WERI-Rb-1 (cell line): ENCODE measurements around the gene KCNJ16.

Source experiments
- DNase-seq: peaks from one replicate; pipeline ENCODE4 v3.0.0-alpha.2; 2020
- H3K27ac ChIP-seq: fragments of 250-450 bp; sonication (Bioruptor Pico); 2 replicates; pipeline ENCODE4 v1.5.1; 2020; ENCODE audit warnings: mild to moderate bottlenecking, moderate library complexity
- H3K27me3 ChIP-seq: fragments of 250-450 bp; sonication (Bioruptor Pico); 2 replicates; pipeline ENCODE4 v1.5.1; 2021; ENCODE audit warnings: mild to moderate bottlenecking, low read depth, moderate library complexity; ENCODE audit not compliant: insufficient read depth, severe bottlenecking
- H3K36me3 ChIP-seq: fragments of 250-450 bp; sonication (Bioruptor Pico); 2 replicates; pipeline ENCODE4 v1.5.1; 2020; ENCODE audit warnings: mild to moderate bottlenecking, moderate library complexity
- H3K4me3 ChIP-seq: 2 replicates; pipeline ENCODE4 v1.5.1; 2011; ENCODE audit warnings: low read depth, mild to moderate bottlenecking, control low read depth, low read length
- H3K9me3 ChIP-seq: fragments of 250-450 bp; sonication (Bioruptor Pico); 2 replicates; pipeline ENCODE4 v1.5.1; 2021; ENCODE audit warnings: mild to moderate bottlenecking, moderate library complexity; ENCODE audit not compliant: severe bottlenecking
- CTCF ChIP-seq: IDR thresholded peaks from 2 replicates; pipeline ENCODE4 v1.5.1; 2011; ENCODE audit warnings: low read depth, mild to moderate bottlenecking, control low read depth, inconsistent platforms, low read length

Gene KCNJ16

GRCh38 chr17:70144260-70144846, 69.3 kb downstream of the KCNJ16 start:
- H3K27ac ChIP-seq: no peak overlapping the region
- no peak for DNase-seq
- peak; percentile 33; the same call in 1 of the 2 replicates for TF ChIP-seq CTCF
- H3K36me3 ChIP-seq: no peaks in the 10 kb centered on the region
- no peak overlapping the region for H3K4me3 ChIP-seq
- H3K27me3 ChIP-seq: no peaks in the 10 kb centered on the region
- no peaks in the 10 kb centered on the region for H3K9me3 ChIP-seq

DNA sequence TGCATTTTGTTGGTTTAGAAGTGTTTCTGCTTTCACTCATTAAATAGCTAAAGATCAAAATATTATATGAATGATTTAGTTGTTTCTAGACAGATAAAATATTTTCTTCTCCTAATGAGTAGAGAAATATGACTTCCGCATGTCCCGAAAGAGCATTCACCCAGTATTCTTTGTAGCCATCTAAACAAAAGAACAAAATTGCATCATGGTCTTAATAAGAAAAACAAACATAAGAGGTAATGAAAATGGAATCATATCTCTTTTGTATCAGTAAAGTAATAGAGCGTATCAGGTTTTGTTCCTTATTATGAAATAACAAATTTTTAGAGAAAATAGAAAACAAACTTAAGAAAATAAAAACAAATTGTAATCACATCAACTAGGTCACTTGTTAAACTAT, 78.2 kb downstream of the KCNJ16 start:
- DNase-seq: no peak
- H3K27ac ChIP-seq: no peak overlapping the region
- peaks cover 6% of the 10 kb centered on the region for H3K9me3 ChIP-seq
- no peaks in the 10 kb centered on the region for H3K36me3 ChIP-seq
- TF ChIP-seq CTCF: no peak
- no peak overlapping the region for H3K4me3 ChIP-seq
- no peaks in the 10 kb centered on the region for H3K27me3 ChIP-seq

DNA sequence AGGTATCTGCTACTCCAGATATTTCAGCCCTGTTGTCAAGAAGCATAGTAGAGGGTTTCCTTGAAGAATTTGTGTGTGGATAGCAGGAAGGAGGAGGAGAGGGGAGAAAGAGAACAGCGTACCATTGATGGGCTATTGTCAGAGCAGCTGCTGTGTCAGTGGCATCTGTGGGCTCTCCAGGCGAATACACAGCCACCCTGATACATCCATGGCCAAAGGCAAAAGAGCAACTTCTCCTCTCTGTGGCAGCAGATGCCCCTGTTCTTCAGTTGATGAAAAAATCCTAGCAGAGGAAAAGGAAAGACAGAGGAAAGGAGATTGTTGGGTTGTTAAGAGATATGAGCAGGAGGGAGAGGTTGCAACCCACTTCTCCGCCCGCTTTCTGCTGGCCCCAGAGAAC, 82.1 kb downstream of the KCNJ16 start:
- TF ChIP-seq CTCF: no peak
- Histone ChIP-seq H3K36me3 (no peaks in the 10 kb centered on the region), H3K27me3 (no peaks in the 10 kb centered on the region), H3K4me3 (no peak overlapping the region), H3K27ac (no peak overlapping the region), H3K9me3 (no peaks in the 10 kb centered on the region)
- no peak for DNase-seq

GRCh38 chr17:70158180-70158579, 83.2 kb downstream of the KCNJ16 start:
- H3K27ac ChIP-seq: no peak overlapping the region
- no peaks in the 10 kb centered on the region for H3K36me3 ChIP-seq
- H3K4me3 ChIP-seq: no peak overlapping the region
- no peak for DNase-seq
- no peaks in the 10 kb centered on the region for H3K27me3 ChIP-seq
- H3K9me3 ChIP-seq: no peaks in the 10 kb centered on the region
- TF ChIP-seq CTCF: no peak

DNA sequence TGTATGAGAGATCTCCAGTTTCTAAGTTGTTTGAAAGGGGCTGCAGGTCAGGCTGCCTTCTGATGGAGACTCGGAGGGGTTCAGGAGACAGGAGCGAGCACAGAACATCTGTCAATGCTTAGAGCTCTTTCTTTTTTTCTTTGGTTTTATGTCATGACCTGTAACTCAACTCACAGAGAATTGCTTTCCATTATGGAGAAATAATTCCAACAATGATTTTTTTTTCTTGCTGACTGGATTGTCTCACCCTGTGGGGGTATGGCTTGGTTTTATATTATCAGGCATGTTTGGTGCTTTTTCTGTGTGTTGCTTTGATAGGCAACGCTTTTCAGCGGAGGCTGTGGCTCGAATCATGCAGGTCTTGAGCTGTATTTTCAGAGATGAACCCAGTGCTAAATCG, 83.6 kb downstream of the KCNJ16 start:
- Histone ChIP-seq H3K27ac (no peak overlapping the region), H3K36me3 (no peaks in the 10 kb centered on the region), H3K9me3 (no peaks in the 10 kb centered on the region), H3K4me3 (no peak overlapping the region), H3K27me3 (no peaks in the 10 kb centered on the region)
- TF ChIP-seq CTCF: no peak
- DNase-seq: no peak

GRCh38 chr17:70159980-70160379, 85.0 kb downstream of the KCNJ16 start:
- H3K4me3 ChIP-seq: no peak overlapping the region
- H3K9me3 ChIP-seq: no peaks in the 10 kb centered on the region
- no peaks in the 10 kb centered on the region for H3K27me3 ChIP-seq
- TF ChIP-seq CTCF: no peak
- no peaks in the 10 kb centered on the region for H3K36me3 ChIP-seq
- no peak for DNase-seq
- no peak overlapping the region for H3K27ac ChIP-seq
